ENCODE results near the gene MRTFA.

DNA sequence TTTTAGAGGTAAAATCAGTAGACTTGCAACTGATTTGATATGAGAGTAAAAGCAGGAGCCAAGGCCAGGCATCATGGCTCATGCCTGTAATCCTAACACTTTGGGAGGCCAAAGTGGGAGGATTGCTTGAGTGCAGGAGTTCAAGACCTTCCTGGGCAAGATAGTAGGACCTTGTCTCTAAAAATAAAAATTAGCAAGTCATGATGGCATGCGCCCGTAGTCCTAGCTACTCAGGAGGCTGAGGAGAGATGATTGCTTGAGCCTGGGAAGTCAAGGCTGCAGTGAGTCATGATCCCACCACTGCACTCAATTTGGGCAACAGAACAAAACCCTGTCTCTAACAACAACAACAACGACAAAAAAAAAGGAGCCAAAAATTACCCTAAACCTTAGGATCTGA lies 252.6 kb downstream of the MRTFA start:
- TF ChIP-seq POLR2A (IDR thresholded peaks at IDR 0.05; ENCODE audit: low read length) (no peak), GATA1 (IDR thresholded peaks at IDR 0.05; ENCODE audit: low read depth, low read length) (no peak)

Measured in erythroblast (primary cell).